ENCODE measurements around the gene PFDN2.
A peak's percentile ranks its signal among the peaks of the same experiment; 100 is the strongest.

PFDN2 gene

GRCh38 chr1:161131523-161132409, 13.9 kb upstream of the PFDN2 start:
- H3K27ac ChIP-seq (ENCODE audit: low read length) = peak overlapping the region; percentile 68
- H3K9ac ChIP-seq (ENCODE audit: low read length) = peak overlapping the region; percentile 82
- H4K20me1 ChIP-seq (ENCODE audit: insufficient read depth, low read length) = 0 out of 2 replicates have a peak, but pooled peaks cover 5% of the 10 kb centered on the region
- peak overlapping the region; percentile 88 for H3K4me3 ChIP-seq (ENCODE audit: low read length)
- peaks cover 34% of the 10 kb centered on the region for H3K36me3 ChIP-seq (replicated peaks; ENCODE audit: low read depth, low read length)
- no peak overlapping the region for H2AFZ ChIP-seq (ENCODE audit: low read depth, low read length)
- H3K4me1 ChIP-seq (ENCODE audit: low read length) = peaks cover 15% of the 10 kb centered on the region
- H3K4me2 ChIP-seq (ENCODE audit: low read length) = peak overlapping the region; percentile 95
- no peaks in the 10 kb centered on the region for H3K9me3 ChIP-seq (ENCODE audit: insufficient read depth, low read length)
- H3K79me2 ChIP-seq (ENCODE audit: low read length) = peaks cover 51% of the 10 kb centered on the region
- H3K27me3 ChIP-seq (ENCODE audit: low read depth, low read length) = no peaks in the 10 kb centered on the region
- TF ChIP-seq CTCF (IDR thresholded peaks at IDR 0.05; ENCODE audit: low read depth, low read length) (no peak), EZH2phosphoT487 (IDR thresholded peaks at IDR 0.05; ENCODE audit: low read depth) (no peak)

GRCh38 chr1:161130266-161130665, 12.4 kb upstream of the PFDN2 start:
- 0 out of 2 replicates have a peak, but pooled peaks cover 5% of the 10 kb centered on the region for H4K20me1 ChIP-seq (ENCODE audit: insufficient read depth, low read length)
- H3K79me2 ChIP-seq (ENCODE audit: low read length) = peaks cover 60% of the 10 kb centered on the region
- no peaks in the 10 kb centered on the region for H3K27me3 ChIP-seq (ENCODE audit: low read depth, low read length)
- TF ChIP-seq EZH2phosphoT487 (IDR thresholded peaks at IDR 0.05; ENCODE audit: low read depth) (no peak), CTCF (IDR thresholded peaks at IDR 0.05; ENCODE audit: low read depth, low read length) (no peak)
- no peak overlapping the region for H3K9ac ChIP-seq (ENCODE audit: low read length)
- H3K4me2 ChIP-seq (ENCODE audit: low read length) = no peak overlapping the region
- H3K36me3 ChIP-seq (replicated peaks; ENCODE audit: low read depth, low read length) = peaks cover 43% of the 10 kb centered on the region
- H3K27ac ChIP-seq (ENCODE audit: low read length) = no peak overlapping the region
- no peaks in the 10 kb centered on the region for H3K9me3 ChIP-seq (ENCODE audit: insufficient read depth, low read length)
- H2AFZ ChIP-seq (ENCODE audit: low read depth, low read length) = no peak overlapping the region
- no peak overlapping the region for H3K4me3 ChIP-seq (ENCODE audit: low read length)
- H3K4me1 ChIP-seq (ENCODE audit: low read length) = peaks cover 15% of the 10 kb centered on the region

- TF ChIP-seq EZH2phosphoT487 (IDR thresholded peaks at IDR 0.05; ENCODE audit: low read depth) = no peak
- no peak for TF ChIP-seq CTCF (IDR thresholded peaks at IDR 0.05; ENCODE audit: low read depth, low read length)
- Histone ChIP-seq H3K9ac (ENCODE audit: low read length) (no peak overlapping the region), H2AFZ (ENCODE audit: low read depth, low read length) (no peak overlapping the region), H3K4me2 (ENCODE audit: low read length) (no peak overlapping the region), H3K9me3 (ENCODE audit: insufficient read depth, low read length) (no peaks in the 10 kb centered on the region), H3K4me3 (ENCODE audit: low read length) (no peak overlapping the region), H3K4me1 (ENCODE audit: low read length) (peaks cover 14% of the 10 kb centered on the region), H4K20me1 (ENCODE audit: insufficient read depth, low read length) (0 out of 2 replicates have a peak, but pooled peaks cover 5% of the 10 kb centered on the region), H3K27me3 (ENCODE audit: low read depth, low read length) (no peaks in the 10 kb centered on the region), H3K79me2 (ENCODE audit: low read length) (peaks cover 61% of the 10 kb centered on the region), H3K36me3 (replicated peaks; ENCODE audit: low read depth, low read length) (peaks cover 53% of the 10 kb centered on the region), H3K27ac (ENCODE audit: low read length) (no peak overlapping the region)
Observed at GRCh38 chr1:161128591-161129420, 11.0 kb upstream of the PFDN2 start.

GRCh38 chr1:161127649-161128048, 9.8 kb upstream of the PFDN2 start:
- H3K79me2 ChIP-seq (ENCODE audit: low read length) = peaks cover 52% of the 10 kb centered on the region
- no peaks in the 10 kb centered on the region for H3K27me3 ChIP-seq (ENCODE audit: low read depth, low read length)
- H3K4me1 ChIP-seq (ENCODE audit: low read length) = peaks cover 10% of the 10 kb centered on the region
- no peak overlapping the region for H3K9ac ChIP-seq (ENCODE audit: low read length)
- peaks cover 61% of the 10 kb centered on the region for H3K36me3 ChIP-seq (replicated peaks; ENCODE audit: low read depth, low read length)
- H3K4me3 ChIP-seq (ENCODE audit: low read length) = no peak overlapping the region
- no peak overlapping the region for H3K4me2 ChIP-seq (ENCODE audit: low read length)
- H2AFZ ChIP-seq (ENCODE audit: low read depth, low read length) = no peak overlapping the region
- H4K20me1 ChIP-seq (ENCODE audit: insufficient read depth, low read length) = 0 out of 2 replicates have a peak, but pooled peaks cover 5% of the 10 kb centered on the region
- H3K27ac ChIP-seq (ENCODE audit: low read length) = no peak overlapping the region
- no peaks in the 10 kb centered on the region for H3K9me3 ChIP-seq (ENCODE audit: insufficient read depth, low read length)
- TF ChIP-seq CTCF (IDR thresholded peaks at IDR 0.05; ENCODE audit: low read depth, low read length) = no peak
- no peak for TF ChIP-seq EZH2phosphoT487 (IDR thresholded peaks at IDR 0.05; ENCODE audit: low read depth)
